Stimulated activated CD8-positive, alpha-beta memory T cell treated with anti-CD3 and anti-CD28 coated beads, Interleukin-4, amount 100 ng/mL, for 1 hour (primary cell): Measurements from ENCODE around the gene NR2F1.

Source experiments
- DNase-seq, 2 donors: peaks; one replicate each; pipeline ENCODE4 v3.0.0-alpha.2; 2020; ENCODE audit warnings: low read depth in 2 of 2, low spot score in 1 of 2

NR2F1 gene

DNA sequence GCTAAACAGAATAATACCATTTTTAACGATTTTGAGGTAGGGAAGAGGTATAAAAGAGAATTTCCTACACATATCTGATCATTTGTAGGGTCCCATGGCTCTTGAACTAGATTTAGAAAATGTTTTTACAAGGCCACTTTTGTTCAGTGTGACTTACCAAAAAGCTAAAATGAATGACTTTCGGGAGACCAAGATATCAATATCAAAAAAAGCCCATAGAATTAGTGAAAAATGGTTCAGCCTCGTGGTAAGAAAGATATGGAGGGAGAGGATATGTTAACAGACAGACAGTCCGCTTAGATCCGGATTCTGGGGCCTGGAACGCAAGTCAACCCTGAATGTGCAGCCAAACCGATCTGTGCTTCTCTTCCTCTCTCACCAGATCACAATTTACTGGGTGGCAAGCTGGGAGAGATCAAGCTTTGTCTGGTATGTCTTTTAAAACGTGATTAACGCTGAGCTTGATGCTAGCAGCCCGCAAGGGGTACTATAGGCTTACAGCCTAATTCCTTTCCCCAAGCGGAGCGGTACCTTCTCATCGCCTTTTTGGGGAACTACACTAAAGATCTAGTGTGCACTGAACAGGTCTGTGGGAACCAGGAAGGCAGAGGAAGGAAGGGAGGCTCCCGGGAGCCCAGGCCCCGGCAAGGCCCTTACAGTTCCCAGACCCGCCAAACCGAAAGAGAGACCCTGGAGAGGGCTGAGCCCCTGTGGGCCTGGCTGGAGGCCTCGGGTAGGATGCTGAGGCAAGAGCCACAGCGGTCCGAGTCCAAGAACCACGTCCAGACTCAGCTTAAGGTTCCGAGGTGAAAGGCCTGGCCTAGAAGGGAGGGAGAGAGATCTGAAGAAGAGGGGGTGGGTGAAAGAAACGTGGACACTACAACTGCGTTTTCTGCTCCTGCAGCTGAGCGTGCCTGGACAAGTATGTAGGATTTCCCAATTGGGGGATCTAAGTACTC is 4.9 kb upstream of the NR2F1 start:
- no peak for DNase-seq

DNA sequence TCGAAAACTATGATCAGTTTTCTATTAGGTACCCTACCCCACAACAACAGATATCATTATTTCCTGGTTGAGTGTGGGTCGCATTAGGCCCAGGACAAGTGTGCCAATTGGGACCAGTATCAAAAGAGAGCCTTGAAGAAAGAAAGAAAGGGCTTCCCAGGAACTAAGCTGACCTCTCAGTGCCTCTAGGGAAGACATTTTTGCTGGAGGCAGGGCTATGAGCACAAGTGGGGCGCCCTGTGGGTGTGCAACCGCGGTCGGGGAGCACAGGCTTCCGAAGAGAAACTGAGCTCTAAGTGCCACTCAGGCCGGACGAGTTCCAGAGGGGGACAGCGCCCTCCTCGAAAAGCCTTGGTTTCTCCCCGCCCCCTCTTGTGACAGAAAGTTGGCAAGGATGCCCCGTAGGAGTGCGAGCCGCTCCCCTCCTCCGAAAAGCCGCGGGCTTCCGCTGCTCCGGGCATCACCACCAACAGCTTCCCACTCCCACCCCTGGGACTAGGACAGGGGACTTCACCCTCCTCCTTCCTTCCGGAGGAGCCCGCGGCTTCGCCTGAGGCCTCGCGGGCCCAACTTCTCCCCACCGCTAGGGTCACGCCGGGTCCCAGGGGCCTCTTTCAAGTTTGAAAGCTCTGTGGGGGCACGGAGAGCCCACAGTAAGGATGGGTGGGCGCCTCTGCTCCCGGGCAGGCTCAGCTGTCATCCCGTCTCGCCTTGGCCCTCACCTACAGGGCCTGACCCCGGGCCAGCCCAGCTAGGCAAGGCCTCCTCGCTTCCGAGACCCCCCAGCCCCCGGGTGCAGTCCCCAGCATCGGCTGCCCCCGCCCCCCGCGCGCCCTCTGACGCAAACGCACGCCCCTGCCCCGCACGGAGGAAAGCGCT is 4.0 kb upstream of the NR2F1 start:
- DNase-seq: no peak

DNA sequence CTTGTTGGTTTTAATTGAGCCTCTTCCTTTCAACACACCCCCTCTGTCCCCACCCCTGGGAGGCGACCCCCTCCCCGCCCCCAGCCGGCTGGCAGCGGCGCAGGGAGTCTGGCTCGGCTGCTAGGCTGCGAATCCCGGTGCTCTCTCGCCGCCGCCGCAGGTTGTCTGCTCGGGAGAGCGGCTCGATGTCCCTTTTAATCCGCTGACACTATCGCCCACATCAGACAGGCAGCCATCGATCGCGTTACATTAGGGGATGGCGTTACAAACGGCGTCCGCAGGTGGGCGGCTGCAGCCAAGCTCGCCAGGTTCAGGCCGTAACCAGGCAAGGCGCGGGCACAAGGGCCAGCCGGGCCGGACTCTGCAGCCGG is 3.3 kb upstream of the NR2F1 start:
- no peak for DNase-seq

DNA sequence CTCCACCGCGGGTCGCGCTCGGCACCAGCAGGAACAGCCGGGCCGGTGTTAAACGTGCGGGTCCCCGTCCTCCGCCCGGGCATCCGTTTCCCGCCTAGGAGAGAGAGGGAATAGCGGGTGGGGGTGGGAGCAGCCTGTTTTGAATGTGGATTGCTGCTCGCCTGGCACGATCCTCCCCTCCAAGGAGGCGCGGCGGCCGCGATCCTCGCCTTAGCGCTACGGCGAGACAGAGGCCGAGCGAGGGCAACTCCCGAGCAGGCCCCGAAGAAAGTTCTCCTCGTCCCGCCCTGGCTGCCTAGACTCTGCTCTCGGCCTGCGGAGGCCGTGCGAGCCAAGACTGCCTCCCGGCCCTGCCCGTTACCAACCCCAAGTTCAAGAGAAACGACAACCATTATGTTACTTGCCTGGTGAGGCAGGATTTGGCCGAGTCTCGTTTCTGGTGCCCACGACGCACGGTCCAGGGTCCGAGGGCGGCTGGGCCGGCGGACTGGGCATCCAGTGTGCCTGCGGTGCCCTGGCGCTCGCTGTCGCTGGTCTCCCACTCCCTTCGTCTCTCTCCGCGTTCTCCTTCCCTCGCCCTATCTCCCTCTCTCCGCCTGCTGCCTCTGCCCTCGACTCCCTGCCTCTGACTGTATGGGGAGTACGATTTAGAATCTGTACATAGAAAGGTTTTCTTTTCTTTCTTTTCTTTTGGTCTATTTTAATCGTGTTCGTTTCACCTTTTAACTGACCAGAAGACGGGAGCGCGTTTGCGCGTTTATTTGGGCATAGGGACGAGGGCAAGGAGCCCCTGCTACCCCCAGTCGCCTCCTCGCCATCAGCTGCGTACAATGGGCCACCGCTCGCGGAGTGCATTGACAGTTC is 2.7 kb upstream of the NR2F1 start:
- DNase-seq: no peak

DNA sequence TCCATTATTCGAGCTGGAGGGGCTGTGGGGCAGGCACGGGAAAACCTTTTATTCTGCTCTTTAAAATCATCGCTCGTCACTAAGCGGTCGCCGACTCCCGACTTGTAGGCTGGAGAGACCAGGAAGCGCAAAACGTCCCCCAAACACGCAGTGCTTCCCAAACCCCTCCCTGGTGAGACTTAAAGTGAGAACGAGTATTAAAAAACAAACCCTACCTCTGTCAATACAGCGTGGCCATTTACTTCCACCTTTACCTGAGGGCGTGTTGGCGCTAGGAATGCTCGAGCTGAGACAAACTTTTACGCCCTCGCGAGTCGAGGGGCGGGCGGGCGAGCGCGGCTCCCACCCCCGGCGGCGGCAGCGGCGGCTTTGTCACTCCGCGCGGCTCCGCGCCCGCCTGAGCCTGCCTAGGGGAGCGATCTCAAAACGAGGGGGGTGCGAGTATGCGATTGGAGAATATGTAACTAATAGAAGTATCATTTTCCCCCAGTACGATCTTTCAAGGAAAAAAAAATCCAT is 2.0 kb upstream of the NR2F1 start, which contains the start of gene NR2F1-AS1:
NR2F1-AS1 (minus strand) TSS at position 293 of the 519 bp plus-strand sequence.
- DNase-seq: no peak

DNA sequence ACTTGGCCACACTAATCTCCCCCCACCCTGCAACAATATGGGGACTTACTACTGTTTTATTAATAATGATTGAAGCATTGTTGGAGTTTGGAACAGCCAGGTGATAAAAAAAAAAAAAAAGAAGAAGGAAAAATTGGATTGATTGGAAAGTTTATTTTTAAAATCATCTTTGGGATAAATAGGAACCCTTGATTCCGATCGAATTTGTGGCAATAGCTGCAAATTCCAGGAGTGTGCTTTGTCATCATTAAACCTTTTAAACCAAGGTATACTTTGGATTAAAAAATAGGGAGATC is 907 bp upstream of the NR2F1 start:
- DNase-seq: no peak

DNA sequence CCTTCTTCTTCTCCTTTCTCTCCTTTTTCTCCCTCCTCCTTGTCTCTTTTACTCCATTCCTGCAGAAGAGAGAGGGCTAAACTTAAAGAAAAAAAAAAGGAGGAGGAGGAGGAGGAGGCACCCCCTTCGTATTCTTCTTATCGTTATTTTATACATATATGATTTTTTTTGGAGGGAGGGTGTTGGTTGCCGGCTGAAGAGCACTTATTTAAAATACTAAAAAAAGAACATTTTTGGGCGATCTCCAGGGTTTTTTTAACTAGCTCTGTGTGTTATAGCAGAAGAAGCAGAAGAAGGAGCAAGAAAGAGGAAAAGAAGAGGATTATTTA is 381 bp downstream of the NR2F1 start:
- no peak for DNase-seq

DNA sequence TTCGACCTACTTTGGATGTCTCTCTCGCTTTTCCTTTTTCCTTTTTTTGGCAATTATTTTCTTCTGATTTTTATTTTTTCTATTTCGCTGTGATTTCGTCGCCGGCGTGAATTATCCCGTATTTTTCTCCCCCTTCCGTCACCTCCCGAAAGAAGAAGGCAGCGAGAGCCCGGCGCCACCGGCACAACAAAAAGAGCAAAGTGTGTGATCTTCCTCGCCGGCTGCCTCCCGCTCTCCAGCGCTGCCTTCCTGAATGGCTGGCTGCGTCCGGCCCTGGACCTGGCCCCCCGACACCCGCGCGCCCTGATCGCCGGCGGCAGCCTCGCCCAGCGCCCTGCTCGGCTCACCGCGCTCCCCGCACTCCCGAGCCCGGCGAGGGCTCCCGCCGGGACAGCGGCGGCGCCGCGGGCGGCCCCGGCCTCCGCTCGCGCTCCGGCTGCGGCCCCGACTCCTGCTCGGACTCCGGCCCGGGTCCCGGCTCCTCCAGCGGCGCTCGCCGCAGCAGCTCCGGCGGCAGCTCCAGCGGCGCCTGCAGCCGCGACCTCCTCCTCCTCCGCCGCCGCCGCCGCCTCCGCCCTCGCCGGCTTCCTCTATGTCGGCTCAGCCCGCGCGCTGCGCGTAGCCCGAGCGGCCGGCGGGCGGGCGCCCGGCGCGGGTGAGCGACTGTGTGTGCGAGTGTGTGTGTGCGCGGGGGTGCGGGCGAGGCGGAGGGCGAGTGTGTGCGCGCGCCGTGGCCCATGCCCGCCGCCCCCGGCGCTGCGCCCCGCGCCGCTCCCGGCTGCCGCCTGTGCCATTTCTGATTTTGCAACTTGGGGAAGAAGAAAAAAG is 960 bp downstream of the NR2F1 start:
- DNase-seq: no peak

DNA sequence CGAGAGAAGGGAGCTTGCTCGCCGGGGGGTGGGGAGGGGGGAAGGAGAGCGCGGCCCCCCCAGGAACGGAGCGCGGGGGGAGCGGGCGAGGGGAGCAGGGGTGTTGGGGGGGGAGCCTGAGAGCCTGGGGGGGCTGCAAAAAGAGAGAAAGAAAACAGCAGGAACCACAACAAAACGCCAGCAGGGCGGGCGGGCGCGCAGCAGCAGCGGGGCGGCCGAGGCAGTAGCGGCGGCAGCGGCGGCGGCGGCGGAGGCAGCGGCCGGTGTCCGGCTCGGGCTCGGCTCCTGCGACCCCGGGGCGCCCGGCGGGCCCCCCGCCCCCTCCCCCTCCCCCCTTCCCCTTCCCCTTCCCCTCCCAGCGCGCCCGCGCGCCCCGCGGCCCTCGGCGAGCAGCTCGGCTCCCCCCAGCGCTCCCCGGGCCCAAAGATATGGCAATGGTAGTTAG is 1.6 kb downstream of the NR2F1 start:
- DNase-seq: no peak

DNA sequence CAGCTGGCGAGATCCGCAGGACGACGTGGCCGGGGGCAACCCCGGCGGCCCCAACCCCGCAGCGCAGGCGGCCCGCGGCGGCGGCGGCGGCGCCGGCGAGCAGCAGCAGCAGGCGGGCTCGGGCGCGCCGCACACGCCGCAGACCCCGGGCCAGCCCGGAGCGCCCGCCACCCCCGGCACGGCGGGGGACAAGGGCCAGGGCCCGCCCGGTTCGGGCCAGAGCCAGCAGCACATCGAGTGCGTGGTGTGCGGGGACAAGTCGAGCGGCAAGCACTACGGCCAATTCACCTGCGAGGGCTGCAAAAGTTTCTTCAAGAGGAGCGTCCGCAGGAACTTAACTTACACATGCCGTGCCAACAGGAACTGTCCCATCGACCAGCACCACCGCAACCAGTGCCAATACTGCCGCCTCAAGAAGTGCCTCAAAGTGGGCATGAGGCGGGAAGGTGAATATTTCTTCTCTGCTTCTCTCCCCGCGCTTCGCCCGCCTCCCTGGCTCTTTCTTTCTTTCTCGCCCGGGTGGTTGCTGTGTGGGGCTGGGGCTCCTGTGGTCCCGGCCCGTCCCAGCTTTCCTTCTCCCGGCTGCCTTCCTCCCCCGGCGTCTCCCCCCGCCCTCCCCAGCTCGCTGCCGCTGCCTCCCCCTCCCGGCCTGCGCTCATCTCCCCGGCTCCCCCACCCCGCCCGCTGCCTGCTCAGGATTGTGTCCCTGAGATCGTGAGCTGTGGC is 2.2 kb downstream of the NR2F1 start:
- no peak for DNase-seq

DNA sequence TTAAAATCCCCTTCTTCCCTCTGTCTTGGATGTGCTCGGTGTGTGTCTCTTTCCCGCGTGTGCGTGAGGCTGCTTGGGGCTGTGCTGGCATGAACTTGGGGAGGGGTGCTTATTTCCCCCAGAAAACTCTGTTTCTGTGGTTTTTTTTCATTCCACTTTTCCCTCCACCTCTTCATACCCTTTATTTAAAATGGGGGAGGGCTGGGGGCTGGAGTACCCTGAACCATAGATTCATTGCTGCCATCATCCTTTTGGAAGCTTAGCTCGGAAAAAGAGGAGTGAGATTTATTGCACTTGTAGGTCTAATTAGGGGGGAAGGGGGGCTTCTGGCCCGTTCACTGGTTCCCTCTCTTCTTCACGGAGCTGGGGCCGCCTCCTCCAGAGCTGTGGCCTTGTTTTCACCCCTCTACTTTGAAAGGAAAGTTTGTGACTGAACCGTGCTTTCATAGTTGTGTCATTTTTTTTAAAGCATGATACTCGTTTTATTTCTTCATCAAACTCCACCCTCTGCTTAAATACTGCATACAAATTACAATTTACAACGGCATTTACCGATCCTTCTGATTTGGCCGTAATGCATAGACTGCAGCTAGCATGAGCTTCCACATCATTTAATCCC is 2.9 kb downstream of the NR2F1 start:
- no peak for DNase-seq

DNA sequence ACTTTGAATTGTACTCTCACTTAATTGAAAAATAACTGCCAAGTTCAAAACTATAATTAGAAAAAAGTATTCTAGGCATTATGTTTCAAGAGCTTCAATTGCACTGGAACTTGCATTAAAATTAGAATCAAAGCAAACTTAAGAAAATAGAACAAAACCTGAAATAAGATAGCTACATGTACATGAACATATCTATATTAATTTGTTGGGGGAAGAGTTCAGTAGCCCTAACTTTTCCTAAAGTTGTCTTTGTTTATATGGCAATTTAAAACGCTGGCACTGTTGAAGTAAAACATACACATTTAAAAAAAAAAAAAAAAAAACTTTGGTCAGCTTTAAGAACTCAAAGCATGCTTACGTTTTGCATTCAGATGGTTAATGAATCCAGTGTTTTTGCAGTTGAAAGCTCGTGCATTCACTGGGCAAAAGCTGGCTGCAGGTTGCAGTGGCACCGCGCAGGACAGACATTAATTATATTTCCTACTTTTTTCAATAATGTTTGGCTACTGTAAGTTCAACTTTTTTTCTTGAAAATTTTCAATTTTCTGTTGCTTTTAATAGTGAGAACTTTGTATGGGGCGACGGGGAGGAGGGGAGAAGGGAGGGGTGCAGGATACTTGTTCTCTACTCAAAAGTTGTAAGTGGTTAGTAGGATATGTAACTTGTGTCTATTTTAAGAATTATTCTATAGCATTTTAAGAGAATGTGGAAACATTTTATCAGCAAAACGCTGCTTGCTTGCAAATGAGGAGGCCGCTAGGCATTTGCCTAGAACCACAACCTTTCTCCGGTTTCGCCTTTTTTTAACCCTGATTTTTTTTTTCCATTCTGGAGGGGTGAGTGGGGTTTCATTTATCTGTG is 3.9 kb downstream of the NR2F1 start:
- DNase-seq: no peak

DNA sequence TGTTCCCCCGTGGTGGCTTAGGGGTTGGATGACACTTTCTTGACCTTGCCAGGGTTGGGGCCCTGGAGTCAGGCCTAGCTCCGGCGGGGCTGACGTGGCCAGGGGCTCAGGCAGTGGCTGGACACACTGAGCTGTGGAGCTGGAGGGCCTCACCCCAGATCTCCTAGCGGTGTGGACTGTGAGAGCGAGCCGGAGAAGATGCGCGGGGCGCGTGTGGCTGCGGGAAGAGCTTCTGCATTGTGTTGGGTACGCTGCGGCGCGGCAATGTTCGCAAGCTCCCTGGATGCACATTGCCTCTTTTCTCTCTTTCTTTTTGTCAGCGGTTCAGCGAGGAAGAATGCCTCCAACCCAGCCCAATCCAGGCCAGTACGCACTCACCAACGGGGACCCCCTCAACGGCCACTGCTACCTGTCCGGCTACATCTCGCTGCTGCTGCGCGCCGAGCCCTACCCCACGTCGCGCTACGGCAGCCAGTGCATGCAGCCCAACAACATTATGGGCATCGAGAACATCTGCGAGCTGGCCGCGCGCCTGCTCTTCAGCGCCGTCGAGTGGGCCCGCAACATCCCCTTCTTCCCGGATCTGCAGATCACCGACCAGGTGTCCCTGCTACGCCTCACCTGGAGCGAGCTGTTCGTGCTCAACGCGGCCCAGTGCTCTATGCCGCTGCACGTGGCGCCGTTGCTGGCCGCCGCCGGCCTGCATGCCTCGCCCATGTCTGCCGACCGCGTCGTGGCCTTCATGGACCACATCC is 4.8 kb downstream of the NR2F1 start:
- DNase-seq: no peak

DNA sequence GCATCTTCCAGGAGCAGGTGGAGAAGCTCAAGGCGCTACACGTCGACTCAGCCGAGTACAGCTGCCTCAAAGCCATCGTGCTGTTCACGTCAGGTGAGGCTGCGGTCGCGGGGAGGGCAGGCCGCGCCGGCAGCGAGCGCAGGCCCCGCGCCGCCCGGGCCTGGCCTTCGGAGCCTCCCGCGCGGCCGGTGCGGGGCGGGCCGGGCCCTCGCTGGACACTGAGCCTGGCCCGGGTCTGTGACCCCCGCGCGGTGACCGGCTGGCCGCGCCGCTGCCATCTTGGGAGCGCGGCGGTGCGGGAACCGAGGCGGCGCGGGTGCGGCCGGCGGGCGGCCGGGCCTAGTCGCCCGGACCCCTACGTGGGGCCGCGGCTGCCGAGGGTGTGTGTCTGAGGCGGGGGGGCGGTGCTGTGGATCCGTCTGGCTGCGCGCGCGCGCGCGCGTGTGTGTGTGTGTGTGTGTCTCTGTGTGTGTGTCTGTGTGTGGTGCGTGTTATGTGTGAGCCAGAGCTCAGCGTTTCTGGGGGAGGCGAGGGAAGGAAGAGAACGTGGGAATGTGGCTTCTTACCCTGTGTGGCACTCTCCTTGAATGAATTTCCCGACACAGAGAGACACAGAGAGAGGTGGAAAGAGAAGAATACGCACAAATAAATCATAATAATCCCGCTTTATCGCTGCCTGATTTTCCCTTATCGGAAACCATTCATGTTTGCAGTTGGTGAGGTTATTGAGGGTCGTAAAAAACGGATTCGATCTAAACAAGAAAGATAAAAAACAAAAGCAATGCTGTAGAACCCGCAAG is 5.5 kb downstream of the NR2F1 start:
- no peak for DNase-seq

DNA sequence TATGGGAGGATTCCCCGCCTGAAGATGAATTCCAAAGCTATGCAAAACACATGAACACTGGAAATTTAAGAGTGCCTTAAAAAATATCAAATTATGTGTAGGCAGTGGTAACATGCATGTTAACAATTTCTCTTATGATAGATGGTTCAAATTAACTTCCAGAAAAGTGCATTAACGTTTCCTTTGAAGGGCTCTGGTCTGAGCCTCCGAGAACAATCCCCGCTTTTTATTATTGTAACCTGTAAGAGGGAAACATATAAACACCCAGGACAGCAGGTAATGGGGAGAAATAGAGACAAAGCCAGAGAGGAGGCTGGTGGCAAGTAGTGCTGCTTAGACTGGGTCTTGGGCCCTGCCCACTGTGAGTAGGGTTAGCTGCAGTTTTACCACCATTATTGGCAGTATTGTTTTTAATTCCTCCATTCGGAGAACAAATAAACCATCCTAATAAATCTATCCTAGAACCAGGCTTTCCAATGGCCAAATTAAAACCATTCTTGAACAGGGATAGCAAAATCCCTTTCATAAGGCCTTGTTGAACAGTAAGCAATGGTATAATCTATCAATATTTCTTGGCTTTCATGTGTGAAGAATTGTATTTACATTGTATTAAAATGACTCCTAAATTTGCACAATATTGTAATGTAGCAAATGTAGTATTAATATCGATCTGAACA is 6.3 kb downstream of the NR2F1 start:
- no peak for DNase-seq

DNA sequence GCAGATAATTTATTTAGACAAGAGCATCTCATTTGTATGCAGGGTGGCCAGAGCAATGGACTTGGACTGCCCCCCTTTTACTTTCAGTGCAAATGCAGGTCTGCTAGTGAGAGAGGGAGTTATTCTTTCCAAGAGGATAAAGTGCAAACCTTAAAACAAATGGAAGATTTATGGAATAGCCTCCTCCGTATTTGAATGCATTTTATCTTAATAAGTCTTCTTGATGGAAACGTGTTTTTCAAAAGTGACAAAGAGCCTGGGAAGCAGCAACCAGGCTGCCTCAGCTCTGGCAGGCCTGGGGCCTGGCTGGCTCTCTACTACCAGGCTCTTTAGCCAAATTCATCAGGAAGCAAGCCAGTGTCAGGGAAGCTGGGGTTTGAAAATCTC is 6.8 kb downstream of the NR2F1 start:
- no peak for DNase-seq
